GM12878 (cell line): ENCODE measurements around the gene NUP210L. TPM values are rescaled to one million over a fixed set of nuclear protein-coding genes. Genes with fewer than 3 reads are reported as not detected.

ENCODE experiments used
- ATAC-seq: fragments of 200-7000 bp; cut with Tn5 transposase; 3 replicates; pipeline ENCODE4 v1.9.1; 2020; ENCODE audit warnings: mild to moderate bottlenecking, moderate library complexity
- BruUV-seq: library from RNA; stranded (reverse); fragments of 400-500 nt; replicated peaks from 2 replicates; lab custom pipeline; 2021; lab: Mats Ljungman, UMichigan
- CTCF ChIA-PET: fragments of 300-600 bp; sonication (Branson Sonifier 250); formaldehyde crosslinking; extraction: SDS; loops from one replicate; lab custom pipeline; 2021; ENCODE audit warnings: inconsistent platforms; lab: Yijun Ruan, JAX
- POLR2A ChIA-PET: fragments of 350-600 bp; formaldehyde crosslinking; extraction: SDS; loops from one replicate; lab custom pipeline; 2021; ENCODE audit warnings: inconsistent platforms; lab: Charles Lee
- RAD21 ChIA-PET: fragments of 300-600 bp; sonication (Branson Sonifier 250); formaldehyde crosslinking; loops from one replicate; lab custom pipeline; 2023; ENCODE audit warnings: antibody characterized with exemption; ENCODE audit not compliant: unreplicated experiment; lab: Charles Lee
- SMC1A ChIA-PET: fragments of 300-600 bp; sonication (Branson Sonifier 250); formaldehyde crosslinking; loops from one replicate; lab custom pipeline; 2023; ENCODE audit not compliant: unreplicated experiment, uncharacterized antibody; lab: Charles Lee
- DNase-seq: peaks from one replicate; pipeline ENCODE4 v3.0.0-alpha.2; 2011; ENCODE audit warnings: low read depth, low spot score
- FAIRE-seq: peaks from 3 replicates; lab custom pipeline; 2011; peaks lifted over from hg19 to GRCh38; lab: Jason Lieb, UNC
- H2AFZ ChIP-seq: 2 replicates; pipeline ENCODE4 v1.6.0; 2011; ENCODE audit warnings: low read depth, low read length, control low read depth; ENCODE audit not compliant: control insufficient read depth
- H3K27ac ChIP-seq: 2 replicates; pipeline ENCODE4 v1.5.1; 2011; ENCODE audit warnings: control low read depth; ENCODE audit not compliant: control insufficient read depth, insufficient read depth
- H3K27me3 ChIP-seq, 2 experiments: replicated peaks in 1 of 2; 2 replicates each; pipeline versions ENCODE4 v1.6.0 to v1.6.1; 2011; ENCODE audit warnings: low read length in 1 of 2; ENCODE audit not compliant: control insufficient read depth in 2 of 2, insufficient read depth in 2 of 2
- H3K36me3 ChIP-seq, 2 experiments: 2 replicates each; pipeline ENCODE4 v1.5.1; 2011; ENCODE audit warnings: low read length in 1 of 2; ENCODE audit not compliant: control insufficient read depth in 2 of 2, insufficient read depth in 2 of 2
- H3K4me1 ChIP-seq: 2 replicates; pipeline ENCODE4 v1.6.1; 2011; ENCODE audit warnings: mild to moderate bottlenecking, low read length, moderate library complexity, mixed read lengths; ENCODE audit not compliant: control insufficient read depth, insufficient read depth
- H3K4me2 ChIP-seq: 2 replicates; pipeline ENCODE4 v1.6.0; 2011; ENCODE audit warnings: control low read depth; ENCODE audit not compliant: control insufficient read depth, insufficient read depth
- H3K4me3 ChIP-seq: fragments of 200-600 bp; sonication (generic); 2 replicates; pipeline ENCODE4 v1.5.1; 2016
- H3K79me2 ChIP-seq: 2 replicates; pipeline ENCODE4 v1.6.0; 2011; ENCODE audit warnings: low read length; ENCODE audit not compliant: control insufficient read depth, insufficient read depth
- H3K9ac ChIP-seq: 2 replicates; pipeline ENCODE4 v1.8.0; 2011; ENCODE audit warnings: low read length, control low read depth, mixed read lengths; ENCODE audit not compliant: control insufficient read depth, insufficient read depth
- H3K9me3 ChIP-seq: replicated peaks from 3 replicates; pipeline ENCODE4 v1.5.1; 2011; ENCODE audit warnings: mild to moderate bottlenecking, low read length; ENCODE audit not compliant: control insufficient read depth, insufficient read depth
- H4K20me1 ChIP-seq: 2 replicates; pipeline ENCODE4 v1.6.0; 2011; ENCODE audit not compliant: control insufficient read depth, insufficient read depth
- BCL11A ChIP-seq: IDR thresholded peaks from 2 replicates; pipeline ENCODE4 v1.6.1; 2011; ENCODE audit warnings: low read depth, low read length
- BCL3 ChIP-seq: IDR thresholded peaks from 2 replicates; pipeline ENCODE4 v1.6.1; 2011; ENCODE audit warnings: borderline replicate concordance, low read depth, mild to moderate bottlenecking, moderate library complexity, low read length; ENCODE audit not compliant: insufficient read depth, poor library complexity, severe bottlenecking
- CHD1 ChIP-seq: IDR thresholded peaks from 2 replicates; pipeline ENCODE4 v1.6.1; 2012; ENCODE audit warnings: low read depth, low read length, improper control_type of control experiment
- NR2F1 ChIP-seq: fragments of 450-650 bp; conservative IDR thresholded peaks from 2 replicates; pipeline ENCODE4 v1.6.1; 2017; ENCODE audit warnings: mild to moderate bottlenecking
- PAX8 ChIP-seq: fragments of 450-650 bp; IDR thresholded peaks from 2 replicates; pipeline ENCODE4 v1.6.1; 2017; ENCODE audit warnings: mild to moderate bottlenecking, moderate library complexity
- RBBP5 ChIP-seq: fragments of 200-600 bp; sonication (generic); conservative IDR thresholded peaks from 2 replicates; pipeline ENCODE4 v1.6.1; 2016
- SKIL ChIP-seq: fragments of 450-650 bp; IDR thresholded peaks from 2 replicates; pipeline ENCODE4 v1.6.1; 2017; ENCODE audit warnings: mild to moderate bottlenecking, low read depth, inconsistent platforms; ENCODE audit not compliant: poor library complexity, severe bottlenecking
- ZZZ3 ChIP-seq: IDR thresholded peaks from 2 replicates; pipeline ENCODE4 v1.6.1; 2011; ENCODE audit warnings: low read depth; ENCODE audit not compliant: control insufficient read depth, insufficient read length
- WGBS: methylation state at CpG from one replicate; pipeline ENCODE4 v1.1.6; 2016; ENCODE audit warnings: low lambda C conversion rate; ENCODE audit not compliant: insufficient replicate concordance, insufficient coverage; ENCODE audit errors: missing lambda C conversion rate; 5-methylcytosine and 5-hydroxymethylcytosine counted together
- in situ Hi-C: fragments of 300-500 bp; cut with MboI; formaldehyde crosslinking; loops from 9 replicates; pipeline ENCODE4 v1.14.3; 2018; ENCODE audit warnings: mixed read lengths
- intact Hi-C: fragments of 100-400 bp; cut with micrococcal nuclease; formaldehyde crosslinking; loops from one replicate; pipeline ENCODE4 v1.14.2; 2022; ENCODE audit not compliant: unreplicated experiment
- polyA plus RNA-seq, 11 experiments: library from polyadenylated mRNA; depleted of rRNA in 4 of 11; unstranded in 6 of 11; stranded (reverse) in 5 of 11; fragments of >200 nt; fragmentation: Nextera tagmentation in 4 of 11; fragmentation: Illumina TruSeq in 1 of 11; extraction: Ambion mirVana in 4 of 11; extraction: Trizol in 1 of 11; gene quantifications; 1 replicate in 1 of 11; 2 replicates in 10 of 11; pipeline versions ENCODE4 v1.2.1 to v1.2.3, GENCODE V29; 2011 to 2016; ENCODE audit warnings: inconsistent platforms in 2 of 11, missing spikeins in 2 of 11, low read depth in 1 of 11
- total RNA-seq, 4 experiments: library from RNA; depleted of rRNA in 3 of 4; stranded (reverse); fragments of >200 nt in 3 of 4; fragmentation: Illumina TruSeq in 1 of 4; extraction: Trizol in 1 of 4; gene quantifications; 2 replicates each; pipeline versions ENCODE4 v1.2.1 to v1.2.3, GENCODE V29; 2013 to 2021
- TF ChIP-seq, protein P1 (sequence below): fragments of 450-650 bp; conservative IDR thresholded peaks from 2 replicates; pipeline ENCODE4 v1.6.1; 2017; ENCODE audit warnings: mild to moderate bottlenecking, moderate library complexity
- TF ChIP-seq, protein P2 (sequence below): IDR thresholded peaks from 2 replicates; pipeline ENCODE4 v1.6.1; 2011; ENCODE audit warnings: low read depth, mild to moderate bottlenecking, low read length, moderate library complexity, borderline replicate concordance; ENCODE audit errors: extremely low read depth
- TF ChIP-seq, protein P3 (sequence below), 3 experiments: IDR thresholded peaks in 2 of 3; conservative IDR thresholded peaks in 1 of 3; 2 replicates each; pipeline ENCODE4 v1.5.1; 2011; ENCODE audit warnings: low read depth in 3 of 3, low read length in 3 of 3, mild to moderate bottlenecking in 3 of 3, control low read depth in 2 of 3, moderate library complexity in 2 of 3, inconsistent platforms in 1 of 3, mixed read lengths in 1 of 3; ENCODE audit not compliant: control insufficient read depth in 2 of 3, insufficient read depth in 1 of 3; ENCODE audit errors: extremely low read depth in 1 of 3

The NUP210L gene
- total and polyA plus RNA-seq, 10 of the 15 experiments (the other 5 are each of a cell fraction or from before 2014, with no cell fraction given) = 0.04 to 0.08 (median 0.07) TPM; not detected in 7

GRCh38 chr1:154192476-154192875, 37.6 kb upstream of the NUP210L start:
- intact Hi-C loops (no loop called here), in situ Hi-C loops (no loop called here)
- ATAC-seq (no peak), DNase-seq (no peak), FAIRE-seq (no peak)
- Histone ChIP-seq H3K36me3 (no peaks in the 10 kb centered on the region), H3K9ac (no peak overlapping the region), H3K27ac (no peak overlapping the region), H2AFZ (no peak overlapping the region), H3K9me3 (no peaks in the 10 kb centered on the region), H3K4me3 (no peak overlapping the region), H3K27me3 (peaks cover 0 to 3% of the 10 kb centered on the region in 2 experiments; a peak in 3 of 4 replicates), H3K79me2 (no peaks in the 10 kb centered on the region), H3K4me2 (no peak overlapping the region), H3K4me1 (no peaks in the 10 kb centered on the region), H4K20me1 (no peaks in the 10 kb centered on the region)
- no TSS peak for BruUV-seq
- RAD21 ChIA-PET = no interaction called here
- TF ChIP-seq PAX8 = no peak
- TF ChIP-seq SKIL = no peak
- no peak for TF ChIP-seq RBBP5
- no peak for TF ChIP-seq BCL3
- TF ChIP-seq NR2F1 = no peak
- TF ChIP-seq ZZZ3 = no peak
- TF ChIP-seq, protein P1, sequence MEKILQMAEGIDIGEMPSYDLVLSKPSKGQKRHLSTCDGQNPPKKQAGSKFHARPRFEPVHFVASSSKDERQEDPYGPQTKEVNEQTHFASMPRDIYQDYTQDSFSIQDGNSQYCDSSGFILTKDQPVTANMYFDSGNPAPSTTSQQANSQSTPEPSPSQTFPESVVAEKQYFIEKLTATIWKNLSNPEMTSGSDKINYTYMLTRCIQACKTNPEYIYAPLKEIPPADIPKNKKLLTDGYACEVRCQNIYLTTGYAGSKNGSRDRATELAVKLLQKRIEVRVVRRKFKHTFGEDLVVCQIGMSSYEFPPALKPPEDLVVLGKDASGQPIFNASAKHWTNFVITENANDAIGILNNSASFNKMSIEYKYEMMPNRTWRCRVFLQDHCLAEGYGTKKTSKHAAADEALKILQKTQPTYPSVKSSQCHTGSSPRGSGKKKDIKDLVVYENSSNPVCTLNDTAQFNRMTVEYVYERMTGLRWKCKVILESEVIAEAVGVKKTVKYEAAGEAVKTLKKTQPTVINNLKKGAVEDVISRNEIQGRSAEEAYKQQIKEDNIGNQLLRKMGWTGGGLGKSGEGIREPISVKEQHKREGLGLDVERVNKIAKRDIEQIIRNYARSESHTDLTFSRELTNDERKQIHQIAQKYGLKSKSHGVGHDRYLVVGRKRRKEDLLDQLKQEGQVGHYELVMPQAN = no peak
- TF ChIP-seq, protein P2, sequence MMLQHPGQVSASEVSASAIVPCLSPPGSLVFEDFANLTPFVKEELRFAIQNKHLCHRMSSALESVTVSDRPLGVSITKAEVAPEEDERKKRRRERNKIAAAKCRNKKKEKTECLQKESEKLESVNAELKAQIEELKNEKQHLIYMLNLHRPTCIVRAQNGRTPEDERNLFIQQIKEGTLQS = no peak
- no peak for TF ChIP-seq CHD1
- TF ChIP-seq, protein P3, sequence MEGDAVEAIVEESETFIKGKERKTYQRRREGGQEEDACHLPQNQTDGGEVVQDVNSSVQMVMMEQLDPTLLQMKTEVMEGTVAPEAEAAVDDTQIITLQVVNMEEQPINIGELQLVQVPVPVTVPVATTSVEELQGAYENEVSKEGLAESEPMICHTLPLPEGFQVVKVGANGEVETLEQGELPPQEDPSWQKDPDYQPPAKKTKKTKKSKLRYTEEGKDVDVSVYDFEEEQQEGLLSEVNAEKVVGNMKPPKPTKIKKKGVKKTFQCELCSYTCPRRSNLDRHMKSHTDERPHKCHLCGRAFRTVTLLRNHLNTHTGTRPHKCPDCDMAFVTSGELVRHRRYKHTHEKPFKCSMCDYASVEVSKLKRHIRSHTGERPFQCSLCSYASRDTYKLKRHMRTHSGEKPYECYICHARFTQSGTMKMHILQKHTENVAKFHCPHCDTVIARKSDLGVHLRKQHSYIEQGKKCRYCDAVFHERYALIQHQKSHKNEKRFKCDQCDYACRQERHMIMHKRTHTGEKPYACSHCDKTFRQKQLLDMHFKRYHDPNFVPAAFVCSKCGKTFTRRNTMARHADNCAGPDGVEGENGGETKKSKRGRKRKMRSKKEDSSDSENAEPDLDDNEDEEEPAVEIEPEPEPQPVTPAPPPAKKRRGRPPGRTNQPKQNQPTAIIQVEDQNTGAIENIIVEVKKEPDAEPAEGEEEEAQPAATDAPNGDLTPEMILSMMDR (IDR thresholded peaks at IDR 0.05 in 2 of 3, conservative IDR thresholded peaks at IDR 0.05 in 1 of 3; ENCODE audit: control insufficient read depth in 2 of 3, extremely low read depth in 1 of 3, insufficient read depth in 1 of 3, low read depth in 3 of 3, low read length in 3 of 3) = no peak
- TF ChIP-seq BCL11A = no peak
- WGBS = 46% methylated on average over 3 of the region's 3 CpGs
- POLR2A ChIA-PET = interaction anchor here (0.6 kb wide), 1 partner anchor 186 kb away, joined by 3 read pairs; no protein-coding TSS in a partner anchor
- SMC1A ChIA-PET = interaction anchor here (0.8 to 1.5 kb wide), 5 partner anchors 12 to 79 kb away, joined by 3 to 4 read pairs (median 3); partner anchors contain the start of gene UBAP2L
- CTCF ChIA-PET = interaction anchor here (0.6 to 5.6 kb wide), 2 partner anchors 101 to 142 kb away, joined by 3 to 37 read pairs; no protein-coding TSS in a partner anchor
